Activated CD4-positive, CD25-positive, alpha-beta regulatory T cell treated with anti-CD3 and anti-CD28 coated beads, Interleukin-2, amount 50 U/mL, for 24 hours (primary cell): ENCODE measurements around the gene MROH2A.
A peak's percentile ranks its signal among the peaks of the same experiment; 100 is the strongest.

Source experiments
- ATAC-seq, 2 donors: fragments of 150-1000 bp; cut with Tn5 transposase; one replicate each; pipeline ENCODE4 v1.10.0; 2021; ENCODE audit warnings: mild to moderate bottlenecking in 1 of 2, moderate library complexity in 1 of 2

Gene MROH2A

DNA sequence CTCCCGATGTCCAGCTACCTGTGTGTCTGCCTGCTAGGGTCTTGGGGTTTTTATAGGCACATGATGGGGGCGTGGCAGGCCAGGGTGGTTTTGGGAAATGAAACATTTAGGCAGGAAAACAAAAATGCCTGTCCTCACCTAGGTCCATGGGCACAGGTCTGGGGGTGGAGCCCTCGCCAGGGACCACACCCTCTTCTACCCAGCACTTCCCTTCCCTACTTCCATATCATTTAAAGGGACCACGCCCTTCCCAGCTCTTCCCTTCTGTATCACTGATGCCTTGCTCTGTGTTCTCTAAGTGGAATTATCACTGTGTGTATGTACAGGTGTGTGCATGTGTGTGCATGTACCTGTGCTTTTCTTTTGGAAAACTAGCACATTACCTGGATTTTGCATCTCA, 11.7 kb upstream of the MROH2A start:
- no peak for ATAC-seq

- ATAC-seq: no peak
Observed at GRCh38 chr2:233768076-233768475, 10.1 kb upstream of the MROH2A start.

- ATAC-seq: no peak
Observed at GRCh38 chr2:233769260-233769659, 8.9 kb upstream of the MROH2A start.

DNA sequence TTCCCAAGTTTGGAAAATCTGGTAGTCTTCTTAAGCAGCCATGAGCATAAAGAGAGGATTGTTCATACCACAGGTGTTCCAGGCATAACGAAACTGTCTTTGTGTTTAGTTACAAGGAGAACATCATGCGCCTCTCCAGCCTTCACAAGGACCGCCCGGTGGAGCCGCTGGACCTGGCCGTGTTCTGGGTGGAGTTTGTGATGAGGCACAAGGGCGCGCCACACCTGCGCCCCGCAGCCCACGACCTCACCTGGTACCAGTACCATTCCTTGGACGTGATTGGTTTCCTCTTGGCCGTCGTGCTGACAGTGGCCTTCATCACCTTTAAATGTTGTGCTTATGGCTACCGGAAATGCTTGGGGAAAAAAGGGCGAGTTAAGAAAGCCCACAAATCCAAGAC, 6.0 kb upstream of the MROH2A start:
- ATAC-seq: no peak

GRCh38 chr2:233772583-233772982, 5.5 kb upstream of the MROH2A start:
- ATAC-seq: no peak

- ATAC-seq: no peak
Observed at GRCh38 chr2:233773854-233774253, 4.3 kb upstream of the MROH2A start.

DNA sequence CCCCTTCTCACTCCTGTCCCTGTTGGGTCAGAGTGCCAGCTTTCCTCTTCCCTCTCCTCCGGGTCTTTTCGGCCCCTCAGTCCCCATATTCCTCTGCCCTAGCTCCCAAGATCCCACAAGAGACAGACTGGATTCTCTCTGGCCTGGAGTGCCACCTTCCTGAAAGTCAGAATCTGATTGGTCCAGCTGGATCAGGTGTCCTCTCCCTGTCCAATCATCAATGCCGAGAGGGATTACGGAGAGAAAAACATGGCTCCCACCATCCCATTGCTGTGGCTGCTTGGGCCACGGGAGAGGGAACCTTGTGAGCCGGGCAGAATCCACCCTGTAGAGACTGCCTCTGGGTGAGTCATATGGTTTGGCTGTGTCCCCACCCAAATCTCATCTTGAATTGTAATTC, 2.7 kb upstream of the MROH2A start:
- no peak for ATAC-seq

GRCh38 chr2:233779722-233780121, 1.6 kb downstream of the MROH2A start:
- ATAC-seq: no peak

GRCh38 chr2:233780771-233781170, 2.6 kb downstream of the MROH2A start:
- ATAC-seq: no peak

DNA sequence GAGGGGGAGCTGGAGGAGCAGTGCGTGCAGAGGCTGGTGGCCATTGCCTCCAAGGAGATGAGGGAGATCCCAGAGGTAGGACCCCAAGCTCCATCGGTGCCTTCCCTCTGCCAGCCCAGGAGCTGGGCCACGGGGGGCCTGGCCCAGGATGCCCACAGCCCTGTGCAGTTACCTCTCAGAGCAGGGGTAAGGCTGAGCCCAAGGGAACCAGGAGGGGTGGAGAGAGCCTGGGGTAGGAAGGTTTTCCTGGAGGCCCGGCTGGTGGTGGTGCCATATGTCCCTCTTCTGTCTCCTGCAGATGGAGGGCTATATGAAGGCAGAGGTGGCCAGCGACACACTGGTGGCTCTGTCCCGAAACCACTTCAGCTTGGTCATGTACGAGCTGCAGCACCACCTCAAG, 11.4 kb downstream of the MROH2A start:
- no peak for ATAC-seq

- ATAC-seq: no peak
Observed at GRCh38 chr2:233791151-233791882, 13.2 kb downstream of the MROH2A start.

- ATAC-seq: no peak
Observed at GRCh38 chr2:233791883-233792329, 13.8 kb downstream of the MROH2A start.

GRCh38 chr2:233792720-233793119, 14.6 kb downstream of the MROH2A start:
- no peak for ATAC-seq

- no peak for ATAC-seq
Observed at GRCh38 chr2:233793465-233794127, 15.5 kb downstream of the MROH2A start.

DNA sequence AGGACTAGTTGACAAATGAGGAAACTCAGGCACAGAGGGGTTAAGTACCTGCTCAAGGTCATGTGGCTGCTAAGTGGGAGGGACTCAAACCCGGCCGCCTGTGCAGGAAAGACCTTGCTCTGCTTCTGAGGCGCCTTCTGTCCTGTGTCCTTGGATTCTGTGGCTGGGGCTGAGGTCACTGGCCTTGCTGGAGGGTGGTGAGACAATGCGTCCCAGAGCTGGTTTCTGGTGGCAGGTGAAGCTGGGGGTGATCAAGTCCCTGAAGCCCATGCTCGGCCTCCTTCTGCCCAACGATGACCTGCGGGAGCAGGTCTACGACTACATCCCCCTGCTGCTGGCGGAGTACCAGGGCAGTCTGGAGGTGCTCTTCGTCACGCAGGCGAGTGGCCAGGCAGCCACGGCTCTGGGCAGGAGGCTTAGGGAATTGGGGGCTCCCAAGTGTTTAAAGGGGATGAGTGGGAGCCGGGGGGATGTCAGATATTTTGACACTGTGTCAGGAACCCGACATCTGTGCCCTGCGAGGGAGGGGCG, 16.1 kb downstream of the MROH2A start:
- no peak for ATAC-seq

- ATAC-seq: no peak
Observed at GRCh38 chr2:233795735-233796171, 17.6 kb downstream of the MROH2A start.

GRCh38 chr2:233796254-233796653, 18.1 kb downstream of the MROH2A start:
- ATAC-seq: no peak

GRCh38 chr2:233798335-233799086, 20.4 kb downstream of the MROH2A start:
- ATAC-seq: no peak

DNA sequence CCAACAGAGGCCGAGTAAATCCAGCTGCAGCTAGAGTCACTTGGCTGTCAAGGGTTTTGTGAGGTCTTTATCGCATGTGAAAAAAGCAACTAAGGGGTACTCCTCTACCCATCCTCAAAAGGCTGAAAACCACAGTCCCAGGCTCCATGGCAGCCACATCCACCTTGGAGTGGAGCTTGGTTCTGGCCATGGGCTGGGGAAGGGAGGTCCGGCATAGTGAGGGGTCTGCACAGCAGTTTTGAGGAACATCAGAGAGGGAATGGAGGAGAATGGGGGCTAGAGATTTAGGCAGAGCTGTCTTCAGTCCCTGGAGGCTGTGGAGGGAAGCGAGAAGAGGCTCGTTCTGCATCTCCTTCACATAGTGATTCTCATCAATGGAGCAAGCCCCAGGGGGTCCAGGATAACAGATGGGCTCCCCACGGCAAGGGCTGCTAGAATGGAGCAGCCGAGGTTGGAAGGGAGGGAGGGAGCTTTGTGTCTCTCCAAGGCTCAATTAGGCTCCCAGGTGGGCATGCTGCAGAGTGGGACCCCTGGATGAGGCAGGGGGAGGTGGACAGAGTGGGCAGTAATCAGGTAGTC, 21.0 kb downstream of the MROH2A start:
- no peak for ATAC-seq

DNA sequence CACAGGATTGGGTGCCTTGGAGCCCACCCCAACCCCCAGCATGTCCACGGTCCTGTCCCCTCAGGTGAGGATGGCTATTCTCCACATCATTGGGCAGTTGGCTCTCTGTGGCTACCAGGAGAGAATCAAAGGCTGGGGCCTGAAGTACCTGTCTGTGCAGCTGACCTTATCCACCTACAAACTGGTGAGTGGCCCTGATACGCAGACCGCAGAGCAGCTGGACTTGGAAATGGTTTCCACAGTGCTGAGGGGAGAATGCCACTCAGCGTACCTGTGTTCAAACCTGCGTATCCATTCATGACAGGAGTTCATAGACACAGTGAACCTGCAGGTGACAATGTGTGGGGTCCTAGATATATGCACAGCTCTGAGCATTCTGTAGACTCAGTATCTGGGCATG, 21.6 kb downstream of the MROH2A start:
- ATAC-seq: no peak

- ATAC-seq: no peak
Observed at GRCh38 chr2:233800208-233800607, 22.1 kb downstream of the MROH2A start.

- ATAC-seq: peak in 1 of 2 donors; percentile 49
Observed at GRCh38 chr2:233801357-233802131, 23.4 kb downstream of the MROH2A start.
